Neural cell (in vitro differentiated cells): ENCODE results near the gene CXCR1. TPM values are rescaled to one million over a fixed set of nuclear protein-coding genes. Genes with fewer than 3 reads are reported as not detected.

Experiments used
- H2AFZ ChIP-seq: fragments of 200-600, 300-800 bp; sonication (generic), shearing (Covaris generic); 2 replicates; pipeline ENCODE4 v1.6.0; 2014; ENCODE audit warnings: low read depth, mild to moderate bottlenecking, antibody characterized with exemption, low read length, moderate library complexity
- H3F3A ChIP-seq: fragments of 200-600 bp; shearing (Covaris generic); 2 replicates; pipeline ENCODE4 v1.6.1; 2016; ENCODE audit warnings: mild to moderate bottlenecking, moderate library complexity, mixed read lengths, antibody characterized with exemption, low read length; ENCODE audit not compliant: insufficient read depth, poor library complexity, severe bottlenecking
- H3K27ac ChIP-seq: fragments of 200-600, 300-800 bp; sonication (generic), shearing (Covaris generic); 2 replicates; pipeline ENCODE4 v1.5.1; 2014; ENCODE audit warnings: mild to moderate bottlenecking, low read length, moderate library complexity
- H3K27me3 ChIP-seq: fragments of 300-800, 200-600 bp; sonication (generic), shearing (Covaris generic); 2 replicates; pipeline ENCODE4 v1.6.0; 2014; ENCODE audit warnings: mild to moderate bottlenecking, low read depth, low read length, moderate library complexity; ENCODE audit not compliant: insufficient read depth
- H3K36me3 ChIP-seq: fragments of 300-800, 200-600 bp; sonication (generic), shearing (Covaris generic); 2 replicates; pipeline ENCODE4 v1.5.1; 2014; ENCODE audit warnings: mild to moderate bottlenecking, antibody characterized with exemption, low read length, moderate library complexity; ENCODE audit not compliant: insufficient read depth
- H3K4me2 ChIP-seq: fragments of 300-800, 200-600 bp; sonication (generic), shearing (Covaris generic); 2 replicates; pipeline ENCODE4 v1.6.0; 2014; ENCODE audit warnings: mild to moderate bottlenecking, low read length
- H3K4me3 ChIP-seq: fragments of 300-800, 200-600 bp; sonication (generic), shearing (Covaris generic); 2 replicates; pipeline ENCODE4 v1.5.1; 2014; ENCODE audit warnings: mild to moderate bottlenecking, low read length, moderate library complexity
- H3K79me2 ChIP-seq: fragments of 200-600 bp; shearing (Covaris generic); replicated peaks from 2 replicates; pipeline ENCODE4 v1.6.0; 2014; ENCODE audit warnings: mild to moderate bottlenecking, low read length, moderate library complexity; ENCODE audit not compliant: insufficient read depth
- H3K9ac ChIP-seq: fragments of 300-800, 200-600 bp; sonication (generic), shearing (Covaris generic); 2 replicates; pipeline ENCODE4 v1.6.1; 2016; ENCODE audit warnings: mild to moderate bottlenecking, low read length, mixed read lengths
- H3K9me2 ChIP-seq: fragments of 200-600 bp; shearing (Covaris generic); 2 replicates; pipeline ENCODE4 v1.6.1; 2016; ENCODE audit warnings: mild to moderate bottlenecking, low read length, mixed read lengths; ENCODE audit not compliant: insufficient read depth
- H3K9me3 ChIP-seq: fragments of 200-600, 300-800 bp; sonication (generic), shearing (Covaris generic); 2 replicates; pipeline ENCODE4 v1.6.1; 2016; ENCODE audit warnings: mild to moderate bottlenecking, mixed run types, low read length, moderate library complexity, mixed read lengths
- H4K20me1 ChIP-seq: fragments of 200-600 bp; shearing (Covaris generic); 2 replicates; pipeline ENCODE4 v1.6.1; 2016; ENCODE audit warnings: mild to moderate bottlenecking, mixed run types; ENCODE audit not compliant: insufficient read depth
- EP300 ChIP-seq: fragments of 450-650 bp; conservative IDR thresholded peaks from 2 replicates; pipeline ENCODE4 v1.6.1; 2014; ENCODE audit warnings: antibody characterized with exemption, mild to moderate bottlenecking, moderate library complexity; ENCODE audit not compliant: poor library complexity, severe bottlenecking
- EZH2 ChIP-seq: fragments of 200-600, 300-800 bp; shearing (Covaris generic), sonication (generic); IDR thresholded peaks from 2 replicates; pipeline ENCODE4 v1.6.1; 2014; ENCODE audit warnings: antibody characterized with exemption, low read length, borderline replicate concordance, mild to moderate bottlenecking; ENCODE audit not compliant: insufficient read depth, poor library complexity, severe bottlenecking
- MXI1 ChIP-seq: fragments of 450-650 bp; conservative IDR thresholded peaks from 2 replicates; pipeline ENCODE4 v1.6.1; 2014; ENCODE audit warnings: antibody characterized with exemption, mild to moderate bottlenecking; ENCODE audit not compliant: poor library complexity, severe bottlenecking
- POLR2AphosphoS5 ChIP-seq: IDR thresholded peaks from 2 replicates; pipeline ENCODE4 v1.6.1; 2012
- RAD21 ChIP-seq: fragments of 450-650 bp; conservative IDR thresholded peaks from 2 replicates; pipeline ENCODE4 v1.6.1; 2014; ENCODE audit warnings: antibody characterized with exemption, mild to moderate bottlenecking, moderate library complexity
- SMC3 ChIP-seq: fragments of 450-650 bp; conservative IDR thresholded peaks from 2 replicates; pipeline ENCODE4 v1.6.1; 2014; ENCODE audit warnings: antibody characterized with exemption, mild to moderate bottlenecking, moderate library complexity; ENCODE audit not compliant: poor library complexity
- TAF1 ChIP-seq: IDR thresholded peaks from 2 replicates; pipeline ENCODE4 v1.6.1; 2012; ENCODE audit warnings: low read depth
- polyA plus RNA-seq: library from polyadenylated mRNA; depleted of rRNA; stranded (reverse); fragments of >200 nt; gene quantifications from 2 replicates; pipeline ENCODE4 v1.2.3, GENCODE V29; 2014
- TF ChIP-seq, protein P1 (sequence below): fragments of 450-650 bp; IDR thresholded peaks from 2 replicates; pipeline ENCODE4 v1.5.1; 2014; ENCODE audit warnings: antibody characterized with exemption, mild to moderate bottlenecking, moderate library complexity; ENCODE audit not compliant: poor library complexity, severe bottlenecking
- TF ChIP-seq, protein P2 (sequence below): IDR thresholded peaks from 2 replicates; pipeline ENCODE4 v1.6.1; 2012; ENCODE audit warnings: borderline replicate concordance

Gene CXCR1
- polyA plus RNA-seq, 1 donor from 2014 or later: not detected

DNA sequence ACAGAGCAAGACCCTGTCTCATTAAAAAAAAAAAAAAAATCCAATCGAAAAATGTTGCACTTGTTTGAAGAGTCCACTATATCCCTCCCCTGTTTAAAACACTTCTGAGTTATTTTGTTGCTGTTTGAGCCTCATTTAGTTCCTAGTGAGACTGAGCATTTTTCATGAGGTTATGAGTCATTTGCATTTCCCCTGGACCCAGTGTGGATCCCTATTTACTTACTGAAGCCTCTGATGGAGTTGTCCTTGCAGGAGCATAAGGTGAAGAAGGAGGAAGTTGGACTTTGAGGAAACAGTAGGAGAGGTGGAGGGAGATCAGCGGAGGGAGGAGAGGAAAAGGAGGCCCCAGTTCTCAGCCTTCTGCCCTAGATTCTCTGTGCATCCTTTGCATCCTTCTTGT lies 5.1 kb downstream of the CXCR1 start:
- no peaks in the 10 kb centered on the region for H3K79me2 ChIP-seq
- no peak overlapping the region for H3K4me2 ChIP-seq
- no peak overlapping the region for H3K9ac ChIP-seq
- TF ChIP-seq, protein P1, sequence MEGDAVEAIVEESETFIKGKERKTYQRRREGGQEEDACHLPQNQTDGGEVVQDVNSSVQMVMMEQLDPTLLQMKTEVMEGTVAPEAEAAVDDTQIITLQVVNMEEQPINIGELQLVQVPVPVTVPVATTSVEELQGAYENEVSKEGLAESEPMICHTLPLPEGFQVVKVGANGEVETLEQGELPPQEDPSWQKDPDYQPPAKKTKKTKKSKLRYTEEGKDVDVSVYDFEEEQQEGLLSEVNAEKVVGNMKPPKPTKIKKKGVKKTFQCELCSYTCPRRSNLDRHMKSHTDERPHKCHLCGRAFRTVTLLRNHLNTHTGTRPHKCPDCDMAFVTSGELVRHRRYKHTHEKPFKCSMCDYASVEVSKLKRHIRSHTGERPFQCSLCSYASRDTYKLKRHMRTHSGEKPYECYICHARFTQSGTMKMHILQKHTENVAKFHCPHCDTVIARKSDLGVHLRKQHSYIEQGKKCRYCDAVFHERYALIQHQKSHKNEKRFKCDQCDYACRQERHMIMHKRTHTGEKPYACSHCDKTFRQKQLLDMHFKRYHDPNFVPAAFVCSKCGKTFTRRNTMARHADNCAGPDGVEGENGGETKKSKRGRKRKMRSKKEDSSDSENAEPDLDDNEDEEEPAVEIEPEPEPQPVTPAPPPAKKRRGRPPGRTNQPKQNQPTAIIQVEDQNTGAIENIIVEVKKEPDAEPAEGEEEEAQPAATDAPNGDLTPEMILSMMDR: no peak
- TF ChIP-seq, protein P2, sequence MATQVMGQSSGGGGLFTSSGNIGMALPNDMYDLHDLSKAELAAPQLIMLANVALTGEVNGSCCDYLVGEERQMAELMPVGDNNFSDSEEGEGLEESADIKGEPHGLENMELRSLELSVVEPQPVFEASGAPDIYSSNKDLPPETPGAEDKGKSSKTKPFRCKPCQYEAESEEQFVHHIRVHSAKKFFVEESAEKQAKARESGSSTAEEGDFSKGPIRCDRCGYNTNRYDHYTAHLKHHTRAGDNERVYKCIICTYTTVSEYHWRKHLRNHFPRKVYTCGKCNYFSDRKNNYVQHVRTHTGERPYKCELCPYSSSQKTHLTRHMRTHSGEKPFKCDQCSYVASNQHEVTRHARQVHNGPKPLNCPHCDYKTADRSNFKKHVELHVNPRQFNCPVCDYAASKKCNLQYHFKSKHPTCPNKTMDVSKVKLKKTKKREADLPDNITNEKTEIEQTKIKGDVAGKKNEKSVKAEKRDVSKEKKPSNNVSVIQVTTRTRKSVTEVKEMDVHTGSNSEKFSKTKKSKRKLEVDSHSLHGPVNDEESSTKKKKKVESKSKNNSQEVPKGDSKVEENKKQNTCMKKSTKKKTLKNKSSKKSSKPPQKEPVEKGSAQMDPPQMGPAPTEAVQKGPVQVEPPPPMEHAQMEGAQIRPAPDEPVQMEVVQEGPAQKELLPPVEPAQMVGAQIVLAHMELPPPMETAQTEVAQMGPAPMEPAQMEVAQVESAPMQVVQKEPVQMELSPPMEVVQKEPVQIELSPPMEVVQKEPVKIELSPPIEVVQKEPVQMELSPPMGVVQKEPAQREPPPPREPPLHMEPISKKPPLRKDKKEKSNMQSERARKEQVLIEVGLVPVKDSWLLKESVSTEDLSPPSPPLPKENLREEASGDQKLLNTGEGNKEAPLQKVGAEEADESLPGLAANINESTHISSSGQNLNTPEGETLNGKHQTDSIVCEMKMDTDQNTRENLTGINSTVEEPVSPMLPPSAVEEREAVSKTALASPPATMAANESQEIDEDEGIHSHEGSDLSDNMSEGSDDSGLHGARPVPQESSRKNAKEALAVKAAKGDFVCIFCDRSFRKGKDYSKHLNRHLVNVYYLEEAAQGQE: no peak
- TF ChIP-seq RAD21 (no peak), EP300 (no peak), EZH2 (no peak), TAF1 (no peak), POLR2AphosphoS5 (no peak), MXI1 (no peak), SMC3 (no peak)
- no peaks in the 10 kb centered on the region for H3F3A ChIP-seq
- H2AFZ ChIP-seq: no peak overlapping the region
- no peaks in the 10 kb centered on the region for H4K20me1 ChIP-seq
- no peak overlapping the region for H3K4me3 ChIP-seq
- H3K9me2 ChIP-seq: no peaks in the 10 kb centered on the region
- no peaks in the 10 kb centered on the region for H3K9me3 ChIP-seq
- H3K27me3 ChIP-seq: no peaks in the 10 kb centered on the region
- no peak overlapping the region for H3K27ac ChIP-seq
- no peaks in the 10 kb centered on the region for H3K36me3 ChIP-seq

DNA sequence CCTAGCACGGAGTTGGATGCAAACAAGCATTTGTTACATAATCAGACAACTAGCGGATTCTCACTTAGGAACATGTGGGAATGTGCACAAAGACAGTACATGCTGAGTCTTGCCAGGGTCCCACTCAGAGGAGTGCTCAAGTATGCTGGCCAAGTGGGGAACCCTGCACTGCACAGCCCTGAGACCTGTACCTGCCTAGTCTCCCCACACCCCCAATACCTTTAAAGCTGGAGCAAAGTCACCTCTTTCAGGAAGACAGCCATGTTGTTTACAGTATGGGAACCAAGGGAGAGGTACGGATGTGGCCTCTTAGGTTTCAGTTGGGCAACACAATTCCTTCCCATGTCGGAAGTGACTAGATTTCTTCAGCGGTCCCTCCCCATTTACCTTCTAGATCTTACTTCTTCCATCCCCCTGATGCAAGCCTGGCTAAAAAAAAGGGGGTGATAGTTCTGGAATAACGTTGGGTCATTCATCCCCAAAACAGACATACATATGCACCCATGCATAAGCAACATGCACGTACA lies 10.7 kb downstream of the CXCR1 start:
- Histone ChIP-seq H3K4me2 (no peak overlapping the region), H3K4me3 (no peak overlapping the region), H3K27ac (no peak overlapping the region), H3K9me2 (no peaks in the 10 kb centered on the region), H3K27me3 (no peaks in the 10 kb centered on the region), H4K20me1 (no peaks in the 10 kb centered on the region), H2AFZ (no peak overlapping the region), H3K9me3 (no peaks in the 10 kb centered on the region), H3K79me2 (no peaks in the 10 kb centered on the region), H3K9ac (no peak overlapping the region), H3F3A (no peaks in the 10 kb centered on the region), H3K36me3 (no peaks in the 10 kb centered on the region)
- TF ChIP-seq, protein P2: no peak
- TF ChIP-seq SMC3: no peak
- TF ChIP-seq MXI1: no peak
